ENCODE data around the gene EFNA5.
"Not testable (repeated sequence)": the region's sequence is repeated elsewhere in the genome, so short reads cannot be mapped to it uniquely, and the experiment has no call there.

Gene EFNA5

DNA sequence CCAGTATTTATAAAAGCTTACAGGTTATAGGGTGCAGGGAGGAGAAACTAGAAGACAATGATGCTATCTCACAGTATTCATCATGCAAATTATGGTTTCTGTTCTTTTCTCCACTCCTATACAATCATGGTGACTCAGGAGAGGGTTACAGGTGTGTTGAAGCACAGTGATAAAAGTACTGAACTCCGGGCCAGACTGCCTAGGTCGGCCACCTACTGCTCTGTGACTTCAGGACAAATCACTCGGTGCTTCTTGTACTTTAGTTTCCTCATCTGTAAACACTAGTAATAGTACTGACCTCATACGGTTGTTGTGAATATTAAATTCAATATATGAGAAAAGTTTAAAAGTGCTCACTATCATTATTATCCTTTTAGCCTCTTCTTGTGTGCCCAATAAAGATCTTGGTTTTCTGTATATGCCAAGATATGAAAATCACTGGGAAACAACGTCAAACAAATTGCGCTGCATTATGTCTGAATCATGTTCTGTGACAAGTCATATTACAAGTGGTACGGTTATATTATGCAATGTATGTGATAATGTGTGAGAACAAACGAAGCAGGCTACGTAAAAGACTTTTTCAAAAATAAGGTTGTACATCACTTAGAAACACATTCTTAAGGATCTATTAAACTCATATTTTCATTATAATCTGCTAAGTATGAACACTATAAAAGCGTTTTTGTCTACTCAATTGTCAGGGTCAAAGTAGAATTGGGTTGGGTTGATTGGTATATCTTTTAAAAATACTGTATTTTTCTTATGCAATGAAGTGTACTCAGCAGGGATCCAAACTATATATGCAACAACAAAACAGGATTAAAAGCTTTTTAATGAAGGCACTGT is 153.3 kb downstream of the EFNA5 start:
- no peak for DNase-seq (ENCODE audit: low read depth)

GRCh38 chr5:107516452-107517184 is 154.1 kb downstream of the EFNA5 start:
- peak; percentile 39 for DNase-seq (ENCODE audit: low read depth)

GRCh38 chr5:107515521-107516080 is 155.1 kb downstream of the EFNA5 start:
- DNase-seq (ENCODE audit: low read depth) = no peak

GRCh38 chr5:107514305-107514704 is 156.4 kb downstream of the EFNA5 start:
- DNase-seq (ENCODE audit: low read depth) = no peak

- DNase-seq (ENCODE audit: low read depth) = no peak
These were observed 157.2 kb downstream of the EFNA5 start for GRCh38 chr5:107513337-107514085.

DNA sequence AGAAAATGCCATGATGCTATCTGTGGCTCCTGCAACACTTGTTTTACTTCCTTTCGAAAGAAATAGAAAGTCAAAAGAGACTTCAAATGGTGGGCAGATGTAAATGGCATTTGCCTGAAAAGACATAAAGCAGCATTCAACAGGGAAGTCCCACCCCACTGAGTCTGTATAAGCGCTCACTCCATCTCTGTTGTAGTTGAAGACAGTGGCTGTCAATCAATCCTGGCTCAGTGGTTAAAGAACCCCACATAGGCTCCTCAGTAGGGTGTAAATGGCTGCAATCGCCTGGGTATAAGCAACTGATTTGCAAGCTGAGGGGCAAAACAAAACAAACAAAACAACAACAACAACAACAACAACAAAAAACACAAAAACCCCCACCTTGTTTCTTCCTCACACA is 158.7 kb downstream of the EFNA5 start:
- no peak for DNase-seq (ENCODE audit: low read depth)

DNA sequence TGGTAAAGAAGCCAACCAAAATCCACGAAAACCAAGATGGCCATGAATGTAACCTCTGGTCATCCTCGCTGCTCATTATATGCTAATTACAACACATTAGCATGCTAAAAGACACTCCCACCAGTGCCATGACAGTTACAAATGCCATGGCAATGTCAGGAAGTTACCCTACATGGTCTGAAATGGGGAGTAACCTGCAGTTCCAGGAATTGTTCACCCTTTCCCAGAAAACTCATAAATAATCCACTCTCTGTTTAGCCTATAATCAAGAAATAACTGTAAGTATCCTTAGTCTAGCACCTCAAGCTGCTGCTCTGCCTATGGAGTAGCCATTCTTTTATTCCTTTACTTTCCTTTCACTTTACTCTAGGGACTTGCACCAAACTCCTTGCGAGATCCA is 160.6 kb downstream of the EFNA5 start:
- DNase-seq (ENCODE audit: low read depth) = no peak

DNA sequence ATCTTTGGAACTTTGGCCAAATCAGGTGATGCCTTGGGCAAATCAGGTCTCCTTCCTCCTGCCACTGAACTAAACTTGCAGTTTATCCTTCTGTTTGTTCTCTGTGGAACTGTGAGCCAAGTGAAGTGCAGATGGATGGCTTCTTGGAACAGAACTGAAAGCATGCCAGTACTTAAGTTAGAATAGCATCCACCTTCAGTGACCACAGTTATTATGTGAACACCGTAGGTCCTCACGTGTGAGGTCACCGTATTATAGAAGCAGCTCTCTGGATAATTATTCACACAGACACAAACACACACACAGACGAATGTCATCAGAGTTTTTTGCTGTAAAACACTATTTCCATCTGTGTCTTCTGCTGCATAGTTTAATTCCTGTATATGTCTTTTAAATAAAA is 162.6 kb downstream of the EFNA5 start:
- DNase-seq (ENCODE audit: low read depth) = no peak

GRCh38 chr5:107505763-107506534 is 164.8 kb downstream of the EFNA5 start:
- no peak for DNase-seq (ENCODE audit: low read depth)

DNA sequence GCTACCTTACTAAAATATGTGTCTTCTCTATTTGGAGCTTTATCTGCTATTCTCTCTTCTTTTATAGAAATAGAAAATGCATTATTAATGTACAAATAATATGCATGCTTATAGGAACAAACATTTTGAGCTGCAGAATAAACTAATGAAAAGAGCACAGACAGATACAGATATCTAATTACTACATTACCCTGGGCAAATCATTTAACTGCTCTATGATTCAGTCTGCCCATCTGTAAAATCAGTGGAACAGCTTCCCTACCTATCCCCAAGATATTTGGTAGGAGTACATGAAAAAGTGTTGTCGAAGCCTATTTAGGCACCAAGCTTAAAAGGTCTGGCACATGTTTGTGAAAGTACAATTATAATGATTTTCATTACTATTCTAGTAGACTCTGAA is 166.3 kb downstream of the EFNA5 start:
- DNase-seq (ENCODE audit: low read depth) = no peak

DNA sequence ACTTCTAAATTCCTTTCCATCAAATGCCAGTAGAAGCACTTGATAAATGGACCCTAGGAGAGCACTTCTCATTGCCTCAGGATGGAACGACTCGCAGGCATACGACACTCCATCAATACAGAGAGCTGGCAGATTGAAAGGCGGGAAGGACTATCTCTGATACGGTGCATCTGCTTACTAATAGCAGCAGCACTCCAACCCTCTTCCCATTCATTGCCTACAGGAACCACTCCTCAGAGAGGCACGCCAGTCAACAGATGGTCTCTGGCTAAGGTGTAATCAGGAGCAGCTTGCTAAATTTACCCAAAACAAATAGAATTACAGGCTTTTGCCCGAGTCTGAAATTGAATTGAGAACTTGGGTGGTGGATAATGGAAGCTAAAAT is 168.1 kb downstream of the EFNA5 start:
- DNase-seq (ENCODE audit: low read depth) = no peak

GRCh38 chr5:107501965-107502675 is 168.6 kb downstream of the EFNA5 start:
- DNase-seq (ENCODE audit: low read depth) = no peak

- DNase-seq (ENCODE audit: low read depth) = no peak
These were observed 169.9 kb downstream of the EFNA5 start for GRCh38 chr5:107500840-107501239.

DNA sequence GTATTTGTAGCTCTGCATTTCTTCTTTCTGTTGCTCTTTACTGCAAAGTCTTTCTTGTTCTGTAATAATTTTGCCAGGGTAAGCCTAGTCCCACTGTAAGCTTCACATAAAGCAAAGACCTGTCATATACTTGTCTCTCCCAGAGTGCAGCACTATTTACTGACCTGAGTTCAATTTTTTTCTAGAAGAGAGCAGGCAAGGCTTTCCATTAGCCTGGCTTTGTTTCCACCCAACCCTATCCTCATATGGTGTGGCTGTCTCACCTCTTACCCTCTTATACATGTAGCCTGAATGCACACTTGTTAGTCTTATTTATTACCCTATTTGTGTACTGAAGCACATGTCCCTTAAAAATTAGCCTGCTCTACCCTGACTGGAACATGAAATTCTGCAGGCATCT is 170.4 kb downstream of the EFNA5 start:
- no peak for DNase-seq (ENCODE audit: low read depth)

DNA sequence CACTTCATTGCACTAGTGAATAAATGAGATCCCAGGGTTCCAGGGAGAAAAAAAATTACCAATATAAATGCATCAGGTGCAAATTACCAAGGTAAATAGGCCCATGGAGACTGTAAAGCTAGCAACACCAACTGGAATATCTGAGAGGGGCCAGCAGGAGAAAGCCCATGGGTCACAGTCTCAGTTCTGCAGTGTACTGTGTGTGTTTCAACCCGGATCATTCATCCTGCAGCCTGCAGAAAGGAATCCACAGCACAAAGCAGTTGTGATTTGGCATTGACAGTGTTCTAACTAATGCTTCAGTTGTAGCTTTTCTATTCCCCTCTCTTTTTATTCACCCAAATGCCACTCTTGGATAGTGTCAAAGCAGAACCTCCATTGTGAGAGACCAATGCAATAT is 171.0 kb downstream of the EFNA5 start:
- no peak for DNase-seq (ENCODE audit: low read depth)

- no peak for DNase-seq (ENCODE audit: low read depth)
These were observed 171.5 kb downstream of the EFNA5 start for GRCh38 chr5:107499237-107499636.

- DNase-seq (ENCODE audit: low read depth) = no peak
These were observed 174.3 kb downstream of the EFNA5 start for GRCh38 chr5:107496466-107496865.

DNA sequence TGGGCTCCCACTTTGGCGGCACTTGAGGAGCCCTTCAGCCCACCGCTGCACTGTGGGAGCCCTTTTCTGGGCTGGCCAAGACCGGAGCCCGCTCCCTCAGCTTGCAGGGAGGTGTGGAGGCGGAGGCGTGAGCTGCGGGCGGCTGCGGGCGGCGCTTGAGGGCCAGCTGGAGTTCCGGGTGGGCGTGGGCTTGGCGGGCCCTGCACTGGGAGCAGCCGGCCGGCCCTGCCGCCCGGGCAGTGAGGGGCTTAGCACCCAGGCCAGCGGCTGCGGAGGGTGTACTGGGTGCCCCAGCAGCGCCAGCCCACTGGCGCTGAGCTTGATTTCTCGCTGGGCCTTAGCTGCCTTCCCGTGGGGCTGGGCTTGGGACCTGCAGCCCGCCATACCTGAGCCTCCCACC is 176.6 kb downstream of the EFNA5 start:
- not testable (repeated sequence) for DNase-seq (ENCODE audit: low read depth)

GRCh38 chr5:107487056-107487542 is 183.6 kb downstream of the EFNA5 start:
- DNase-seq (ENCODE audit: low read depth) = no peak

DNA sequence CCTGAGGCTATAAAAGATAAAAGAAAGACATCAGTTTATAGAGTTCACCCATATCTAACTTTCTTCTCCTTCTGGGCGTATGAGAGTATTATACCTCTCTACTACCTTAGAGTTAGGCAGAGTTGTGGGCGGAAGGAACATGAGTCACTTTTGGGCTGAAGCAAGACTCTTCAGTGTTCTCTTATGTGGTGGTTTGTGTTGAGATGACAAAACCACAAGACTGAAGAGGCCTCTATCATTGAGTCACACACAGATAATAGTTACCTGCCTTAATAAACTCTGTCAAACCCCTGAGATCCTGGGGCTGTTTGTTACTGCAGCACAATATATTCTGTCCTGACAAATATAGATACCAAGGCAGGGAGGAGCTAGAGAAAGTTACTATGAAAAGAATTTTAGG is 184.2 kb downstream of the EFNA5 start:
- no peak for DNase-seq (ENCODE audit: low read depth)

DNA sequence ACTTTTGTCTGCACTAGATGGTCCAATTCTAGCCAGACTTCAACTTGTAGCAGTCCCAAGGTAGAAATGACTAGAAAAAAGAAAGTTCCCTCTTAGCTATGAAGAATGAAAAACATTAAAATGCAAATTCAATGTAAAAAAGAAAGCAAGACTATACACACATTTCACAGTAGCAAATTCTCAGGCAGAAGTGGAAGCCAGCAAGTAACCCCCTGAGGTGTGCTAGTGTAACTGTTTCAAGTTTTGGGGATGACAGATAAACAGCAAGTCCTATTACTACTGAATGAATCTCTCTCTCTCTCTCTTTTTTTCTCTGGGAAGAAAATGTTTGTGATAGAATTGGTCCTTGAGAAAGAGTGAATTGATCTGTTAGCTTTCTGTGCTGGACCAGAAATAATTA is 185.6 kb downstream of the EFNA5 start:
- no peak for DNase-seq (ENCODE audit: low read depth)

All from fibroblast of the conjunctiva (primary cell).